Chondrocyte (in vitro differentiated cells): Measurements from ENCODE around the gene MDFI. TPM values are rescaled to one million over a fixed set of nuclear protein-coding genes. Genes with fewer than 3 reads are reported as not detected.

Source experiments
- DNase-seq: peaks from one replicate; pipeline ENCODE4 v3.0.0; 2021; ENCODE audit warnings: mixed read lengths, low spot score
- H3K27ac Mint-ChIP-seq: one replicate; pipeline ENCODE4 v1.8.0; 2021; ENCODE audit warnings: mild to moderate bottlenecking, moderate library complexity, mixed read lengths; ENCODE audit not compliant: unreplicated experiment
- H3K27me3 Mint-ChIP-seq: 2 replicates; pipeline ENCODE4 v1.8.0; 2021; ENCODE audit warnings: low read depth, mixed read lengths
- H3K36me3 Mint-ChIP-seq: 2 replicates; pipeline ENCODE4 v1.8.0; 2021; ENCODE audit warnings: low read depth, mixed read lengths
- H3K4me1 Mint-ChIP-seq: 2 replicates; pipeline ENCODE4 v1.8.0; 2021; ENCODE audit warnings: low read depth, mild to moderate bottlenecking, mixed read lengths
- H3K4me3 Mint-ChIP-seq: one replicate; pipeline ENCODE4 v1.8.0; 2021; ENCODE audit warnings: mild to moderate bottlenecking, moderate library complexity, mixed read lengths; ENCODE audit not compliant: unreplicated experiment
- H3K9me3 Mint-ChIP-seq: 2 replicates; pipeline ENCODE4 v1.8.0; 2021; ENCODE audit warnings: low read depth, mixed read lengths
- CTCF ChIP-seq: fragments of 200-600 bp; sonication (generic); IDR thresholded peaks from 2 replicates; pipeline ENCODE4 v1.5.0; 2021; ENCODE audit warnings: antibody characterized with exemption, mild to moderate bottlenecking, moderate library complexity
- total RNA-seq: library from RNA; stranded (reverse); gene quantifications from 3 replicates; pipeline ENCODE4 v1.2.1, GENCODE V29; 2021

MDFI gene
- total RNA-seq, 1 donor from 2014 or later = 31.8 TPM

- Mint-ChIP-seq H3K27ac (no peak overlapping the region), H3K4me1 (no peaks in the 10 kb centered on the region), H3K9me3 (peaks cover 6% of the 10 kb centered on the region), H3K27me3 (peaks cover 13% of the 10 kb centered on the region), H3K4me3 (no peak overlapping the region), H3K36me3 (peaks cover 1% of the 10 kb centered on the region)
- no peak for TF ChIP-seq CTCF
- DNase-seq = no peak
Observed at GRCh38 chr6:41668968-41669367, 30.7 kb downstream of the MDFI start.

GRCh38 chr6:41670703-41671360 is 32.6 kb downstream of the MDFI start:
- Mint-ChIP-seq H3K4me1 (no peaks in the 10 kb centered on the region), H3K4me3 (no peak overlapping the region), H3K9me3 (peaks cover 6% of the 10 kb centered on the region), H3K27ac (no peak overlapping the region), H3K27me3 (peaks cover 13% of the 10 kb centered on the region), H3K36me3 (no peaks in the 10 kb centered on the region)
- DNase-seq = peak; percentile 43
- no peak for TF ChIP-seq CTCF

GRCh38 chr6:41671376-41671775 is 33.1 kb downstream of the MDFI start:
- Mint-ChIP-seq H3K36me3 (no peaks in the 10 kb centered on the region), H3K27ac (no peak overlapping the region), H3K4me1 (no peaks in the 10 kb centered on the region), H3K27me3 (peaks cover 13% of the 10 kb centered on the region), H3K9me3 (peaks cover 6% of the 10 kb centered on the region), H3K4me3 (no peak overlapping the region)
- peak; percentile 37 for DNase-seq
- no peak for TF ChIP-seq CTCF

- peaks cover 11% of the 10 kb centered on the region for H3K27me3 Mint-ChIP-seq
- peak; percentile 28 for DNase-seq
- H3K27ac Mint-ChIP-seq = no peak overlapping the region
- no peaks in the 10 kb centered on the region for H3K4me1 Mint-ChIP-seq
- no peak for TF ChIP-seq CTCF
- no peaks in the 10 kb centered on the region for H3K36me3 Mint-ChIP-seq
- no peak overlapping the region for H3K4me3 Mint-ChIP-seq
- H3K9me3 Mint-ChIP-seq = peaks cover 6% of the 10 kb centered on the region
Observed at GRCh38 chr6:41672016-41672415, 33.7 kb downstream of the MDFI start.

- Mint-ChIP-seq H3K36me3 (no peaks in the 10 kb centered on the region), H3K4me1 (no peaks in the 10 kb centered on the region), H3K9me3 (peaks cover 6% of the 10 kb centered on the region), H3K27ac (no peak overlapping the region), H3K27me3 (peaks cover 13% of the 10 kb centered on the region), H3K4me3 (no peak overlapping the region)
- TF ChIP-seq CTCF = no peak
- DNase-seq = peak; percentile 68
Observed at GRCh38 chr6:41672816-41673703, 34.8 kb downstream of the MDFI start.
